GM19099 (cell line): Measurements from ENCODE around the gene LTF.
A peak's percentile ranks its signal among the peaks of the same experiment; 100 is the strongest.

ENCODE experiments used
- POLR2A ChIP-seq: IDR thresholded peaks from 3 replicates; pipeline ENCODE4 v1.6.1; 2011; ENCODE audit warnings: low read depth; ENCODE audit not compliant: insufficient read length; ENCODE audit errors: extremely low read depth

LTF gene

DNA sequence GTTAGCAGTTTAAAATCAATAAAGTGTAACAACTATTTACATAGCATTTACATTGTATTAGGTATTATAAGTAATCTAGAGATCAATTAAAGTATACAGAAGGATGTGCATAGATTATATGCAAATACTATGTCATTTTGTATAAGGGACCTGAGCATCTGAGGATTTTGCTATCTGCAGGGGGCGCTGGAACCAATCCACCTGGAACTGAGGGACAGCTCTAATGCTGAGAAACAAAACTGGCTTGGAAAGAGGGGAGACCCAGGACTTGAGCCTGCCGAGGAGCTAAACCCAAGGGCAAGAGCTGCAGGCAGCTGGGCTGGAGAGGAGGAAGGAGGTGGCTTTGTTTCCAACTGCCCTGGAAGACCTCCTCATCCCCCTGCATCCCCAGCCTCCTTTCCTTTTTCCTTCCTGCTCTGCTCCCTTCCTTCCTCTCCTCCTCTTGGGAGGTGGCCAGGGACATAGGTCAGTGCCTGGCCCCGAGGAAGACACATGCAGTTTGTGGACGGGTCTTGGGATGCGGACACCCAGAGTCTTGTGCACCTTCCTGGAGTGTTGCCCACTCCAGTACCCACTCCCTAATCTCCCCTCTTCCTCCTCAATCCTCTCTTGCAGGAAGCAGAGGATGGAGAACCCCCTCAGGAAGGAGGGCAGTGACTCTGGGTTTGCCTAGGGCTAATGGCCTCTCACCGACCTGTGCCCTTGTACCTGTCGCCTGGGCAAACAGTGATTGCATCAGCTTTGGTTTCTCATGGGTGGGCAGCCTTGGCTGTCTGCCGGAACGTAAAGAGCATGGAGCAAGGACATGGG, 32.2 kb upstream of the LTF start:
- TF ChIP-seq POLR2A, result no peak

DNA sequence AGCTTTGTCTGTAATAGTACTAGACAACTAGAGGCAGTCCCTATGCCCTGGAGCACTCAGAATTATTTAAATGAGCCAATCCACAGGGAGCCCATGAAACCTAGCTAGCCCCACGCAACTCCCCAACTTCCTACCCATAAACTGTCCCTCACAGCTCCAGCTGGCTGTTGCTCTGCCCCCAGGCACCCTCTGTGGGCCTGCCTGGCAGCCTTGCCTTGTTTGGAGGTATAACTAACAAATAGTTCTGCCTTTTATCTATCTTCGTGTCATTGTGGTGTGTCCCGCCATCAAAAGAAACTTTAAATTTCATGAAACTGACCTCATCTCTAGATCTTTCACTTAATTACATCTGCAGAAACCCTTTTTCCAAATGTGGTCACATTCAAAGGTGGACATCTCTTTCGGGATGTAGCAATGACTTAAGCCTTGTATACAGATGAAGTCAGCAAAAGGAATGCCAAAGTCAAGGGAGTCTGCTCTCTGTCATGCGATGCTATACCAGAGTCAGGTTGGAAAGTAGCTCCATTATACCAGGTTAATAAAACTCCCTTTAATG, 31.3 kb upstream of the LTF start:
- TF ChIP-seq POLR2A, result no peak

DNA sequence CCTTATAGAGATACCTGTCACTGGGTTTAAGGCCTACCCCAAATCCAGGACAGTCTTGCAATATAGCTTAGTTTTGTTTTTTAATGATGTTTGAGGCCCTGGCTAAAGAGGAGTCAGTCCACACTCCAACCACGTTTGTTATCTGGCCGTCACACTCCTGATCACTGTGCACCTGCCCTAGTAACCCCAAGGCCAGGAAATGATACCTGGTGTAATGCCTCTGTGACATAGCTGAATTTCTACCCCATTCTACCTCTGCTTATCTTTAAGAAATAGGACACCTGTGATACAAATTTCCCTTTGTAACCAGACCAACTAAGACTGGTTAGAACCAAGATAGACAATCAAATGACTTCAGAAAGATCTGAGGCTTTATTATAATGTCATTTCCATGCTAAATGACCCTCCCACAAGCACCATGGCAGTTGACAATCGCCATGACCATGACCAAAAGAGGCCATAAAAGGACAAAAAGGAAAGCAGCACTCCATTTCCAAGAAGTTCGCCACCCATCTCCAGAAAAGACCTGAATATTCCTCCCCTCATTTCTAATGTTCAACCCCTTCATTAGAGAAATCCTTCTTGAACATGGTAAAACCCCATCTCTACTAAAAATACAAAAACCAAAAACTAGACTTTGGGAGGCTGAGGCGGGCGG, 28.3 kb upstream of the LTF start:
- TF ChIP-seq POLR2A, result no peak

DNA sequence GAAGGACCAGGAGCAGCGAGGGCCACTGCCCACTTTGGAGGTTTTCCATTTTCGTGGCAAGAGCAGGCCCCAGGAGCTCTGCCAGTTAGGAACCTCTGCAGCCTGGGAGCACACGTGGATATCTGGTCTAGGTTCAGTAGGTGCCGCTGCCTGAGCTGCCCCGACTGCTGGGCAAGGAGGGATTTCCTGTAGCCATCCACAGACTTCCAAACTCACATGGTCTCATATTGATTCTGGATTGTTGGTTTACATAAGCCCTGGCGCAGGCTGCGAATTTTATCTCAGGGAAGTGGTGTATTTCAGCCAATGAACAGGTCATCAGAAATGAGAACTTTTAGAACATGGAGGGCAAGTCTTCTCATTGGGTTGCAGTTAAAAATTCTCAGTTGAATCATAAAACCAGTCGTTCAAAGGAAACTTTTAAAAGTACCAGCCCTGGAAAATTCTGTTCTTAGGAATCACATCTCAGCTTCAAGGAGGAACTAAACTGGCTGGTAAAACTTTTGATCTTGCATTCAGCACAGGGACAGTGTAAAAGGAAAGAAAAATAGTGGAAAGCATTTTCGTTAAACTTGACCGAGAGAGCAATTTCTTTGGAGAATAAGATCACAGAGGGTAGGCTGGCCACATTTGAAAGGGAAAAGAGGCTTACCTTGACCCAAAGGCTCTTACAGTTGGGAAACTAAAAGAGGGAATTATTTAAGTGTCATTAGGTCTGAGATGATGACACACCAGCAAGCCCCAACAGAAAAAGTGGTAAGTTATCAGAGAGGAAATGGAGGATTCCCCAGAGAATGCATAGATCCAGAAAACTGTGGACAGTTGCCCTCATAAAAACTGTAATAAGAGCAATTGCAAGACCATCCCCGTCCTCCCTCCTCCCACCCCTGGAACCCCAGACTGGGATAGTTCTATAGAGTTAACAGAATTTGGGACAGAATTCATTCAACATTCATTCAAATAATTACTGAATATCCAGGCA, 26.7 kb upstream of the LTF start:
- TF ChIP-seq POLR2A, result no peak

DNA sequence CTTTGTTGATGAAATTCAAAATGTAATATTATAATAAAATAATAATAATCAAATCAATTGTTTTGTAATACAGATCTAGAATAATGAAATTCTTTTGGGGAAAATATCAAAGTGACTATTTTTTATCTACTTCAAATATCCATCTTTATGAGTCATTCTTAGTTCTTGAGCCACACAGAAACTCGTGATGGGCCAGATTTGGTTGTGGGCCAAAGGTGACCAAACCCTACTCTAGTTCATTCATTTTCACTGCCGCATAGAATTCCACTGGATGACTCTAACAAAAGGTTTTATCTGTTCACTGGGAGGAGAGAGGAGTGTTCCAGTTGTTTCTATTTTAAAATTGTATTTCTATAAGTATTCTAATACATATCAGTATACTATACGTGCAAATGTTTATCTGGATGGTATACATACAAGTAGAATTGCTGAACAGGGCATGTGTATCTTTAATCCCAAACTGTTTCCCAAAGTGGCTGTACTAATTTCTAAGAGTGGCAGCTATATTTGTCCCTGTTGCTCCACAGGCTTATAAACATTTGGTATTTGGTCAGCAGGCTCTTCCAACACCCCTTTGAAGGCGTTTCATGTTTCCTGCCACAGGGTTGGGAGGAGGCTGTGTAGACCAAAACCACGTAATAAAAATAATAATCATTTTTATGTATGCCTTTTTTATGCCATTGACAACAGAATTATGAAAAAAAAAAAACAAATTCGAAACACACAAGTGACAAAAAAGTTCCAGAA, 25.8 kb upstream of the LTF start:
- no peak for TF ChIP-seq POLR2A

DNA sequence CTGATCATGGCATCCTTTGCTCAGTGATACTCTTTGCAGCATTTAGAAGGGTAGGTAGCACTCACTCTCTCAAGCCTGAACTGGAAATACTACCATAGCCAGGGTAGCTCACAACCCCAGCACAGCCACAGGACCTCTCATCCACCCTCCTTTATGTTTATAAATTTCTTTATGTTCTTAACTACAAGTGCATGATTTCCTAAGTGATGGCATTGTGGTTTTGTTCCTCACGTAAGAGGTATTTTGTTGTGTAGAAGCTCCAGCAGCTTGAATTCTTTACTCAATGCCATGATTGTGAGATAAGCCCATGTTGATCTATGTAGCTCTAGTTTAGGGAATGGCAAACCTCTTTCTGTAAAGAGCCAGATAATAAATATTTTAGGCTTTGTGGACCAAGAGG, 25.2 kb upstream of the LTF start:
- no peak for TF ChIP-seq POLR2A

DNA sequence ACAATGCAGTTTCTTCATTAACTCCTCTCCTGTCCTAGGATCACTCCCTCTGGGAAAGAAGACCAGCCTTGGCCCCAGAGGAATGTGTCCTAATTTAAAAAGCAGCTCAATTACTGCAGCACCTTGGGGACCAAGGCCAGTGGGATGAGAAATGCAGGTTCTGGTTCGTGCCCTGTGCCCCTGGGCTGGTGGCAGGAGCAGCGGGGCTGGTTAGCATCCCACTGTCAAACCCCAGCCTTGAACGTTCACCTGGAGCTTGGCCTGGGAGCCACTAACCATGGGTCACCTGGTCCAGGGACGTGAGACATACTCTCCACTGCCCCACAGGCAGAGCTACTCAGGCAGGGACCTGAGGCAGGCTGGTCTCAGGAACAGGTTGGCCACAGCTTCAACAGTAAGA, 24.7 kb upstream of the LTF start:
- no peak for TF ChIP-seq POLR2A

DNA sequence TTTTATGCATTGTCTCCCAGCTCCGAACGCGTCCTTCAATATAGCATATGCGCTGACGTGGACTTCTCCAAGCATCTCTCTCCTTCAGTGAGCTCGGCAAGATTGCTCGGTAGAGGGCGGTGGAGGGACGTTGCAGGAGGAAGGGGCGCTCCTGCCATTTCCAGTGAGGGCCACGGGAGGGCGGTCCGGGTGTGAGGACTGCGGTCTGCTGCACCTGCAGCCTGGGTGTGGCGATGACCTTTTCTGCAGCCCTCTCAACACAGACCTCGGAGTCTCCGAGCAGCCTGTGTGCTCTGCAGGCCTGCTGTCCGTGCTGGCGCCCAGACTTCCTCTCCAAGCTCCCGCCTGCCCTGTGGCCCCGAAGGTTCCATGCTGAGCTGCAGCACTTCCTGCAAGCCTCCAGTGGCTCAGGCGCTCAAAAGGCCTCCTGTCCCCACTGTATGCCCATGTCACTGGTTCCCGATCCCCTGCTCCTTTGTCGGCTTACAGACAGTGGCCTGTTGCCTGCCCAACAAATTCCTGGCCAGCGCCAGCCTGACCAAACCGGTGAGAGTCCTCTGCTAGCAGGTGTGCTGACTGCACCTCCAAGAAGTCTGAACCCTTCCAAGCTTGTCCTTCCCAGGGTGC, 24.1 kb upstream of the LTF start:
- TF ChIP-seq POLR2A, result peak; percentile 33

DNA sequence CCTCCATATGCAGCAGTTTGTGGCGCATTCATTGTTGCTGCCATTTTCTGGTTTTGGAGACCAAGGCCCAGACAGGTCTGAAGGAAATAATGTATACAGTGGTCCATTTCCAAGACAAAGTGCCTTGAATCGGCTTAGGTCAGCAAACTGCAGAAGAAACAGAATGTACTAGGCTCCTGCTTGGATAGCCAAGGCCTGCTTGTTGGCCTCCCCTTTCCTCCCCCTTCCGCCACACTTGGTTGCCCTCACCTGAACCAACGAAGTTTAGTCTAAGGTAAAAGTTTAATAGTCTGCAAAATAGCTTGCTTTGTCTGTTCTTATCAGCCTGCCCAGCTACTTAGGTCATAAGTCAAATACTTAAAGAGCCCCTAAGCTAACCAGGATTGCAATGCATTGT, 21.1 kb upstream of the LTF start:
- no peak for TF ChIP-seq POLR2A

DNA sequence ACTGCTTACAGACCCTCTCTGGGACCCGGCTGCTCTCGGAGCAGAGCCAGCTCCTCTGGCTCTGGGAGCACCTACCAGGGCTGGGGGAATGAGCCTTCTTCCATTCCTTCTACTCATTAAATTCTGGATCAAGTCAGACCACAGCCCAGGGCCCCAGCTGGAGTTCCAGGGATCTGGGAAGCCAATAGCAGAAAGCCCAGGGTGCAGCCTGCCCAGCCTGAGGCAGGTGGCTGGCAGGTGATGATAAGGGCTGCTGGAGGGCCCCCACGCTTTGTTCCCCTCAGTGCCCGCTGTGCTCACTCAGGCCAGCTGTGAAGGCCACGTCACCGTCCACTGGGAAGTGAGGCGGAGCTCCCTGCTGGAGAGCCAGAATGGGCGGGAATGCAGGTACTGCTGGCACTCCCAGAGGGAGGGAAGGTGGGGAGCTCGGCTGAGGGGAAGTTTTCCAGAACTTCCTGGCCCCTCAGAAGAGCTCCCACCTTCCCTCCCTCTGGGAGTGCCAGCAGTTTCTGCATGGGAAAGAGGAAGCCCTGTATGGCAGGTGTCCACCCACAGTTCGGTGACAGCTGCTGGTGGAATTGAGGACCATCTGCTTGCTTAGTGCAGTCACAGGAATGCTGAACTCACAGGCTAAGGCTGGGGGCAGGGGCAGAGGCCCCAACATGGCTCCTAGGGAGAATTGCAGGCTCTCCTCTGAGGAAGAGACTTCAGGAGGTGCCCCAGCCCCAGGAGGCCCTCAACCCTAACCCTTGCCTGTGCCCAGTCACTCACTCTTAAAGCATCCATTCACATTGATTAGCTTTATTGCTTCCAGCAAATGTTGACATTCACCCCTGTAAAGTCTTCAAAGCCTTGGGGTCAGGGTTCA, 20.4 kb upstream of the LTF start:
- no peak for TF ChIP-seq POLR2A

DNA sequence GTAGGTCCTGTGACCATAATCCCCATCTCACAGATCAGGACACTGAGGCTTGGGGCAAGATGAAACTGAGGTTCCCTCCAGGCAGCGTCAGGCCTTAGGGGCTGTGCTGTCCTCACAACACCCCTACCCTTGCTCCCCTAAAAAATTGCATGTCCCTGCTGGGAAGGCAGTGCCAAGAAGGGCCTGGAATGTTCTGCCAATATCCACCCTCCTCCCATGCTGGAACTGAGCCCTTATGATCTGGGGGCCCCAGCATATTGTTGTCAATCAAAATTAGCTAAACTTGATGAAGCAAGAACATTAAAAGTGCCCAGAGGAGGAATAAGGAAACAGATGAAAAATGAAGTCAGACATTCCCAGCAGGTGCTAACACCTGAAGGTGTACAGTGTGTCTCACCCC, 19.7 kb upstream of the LTF start:
- no peak for TF ChIP-seq POLR2A

DNA sequence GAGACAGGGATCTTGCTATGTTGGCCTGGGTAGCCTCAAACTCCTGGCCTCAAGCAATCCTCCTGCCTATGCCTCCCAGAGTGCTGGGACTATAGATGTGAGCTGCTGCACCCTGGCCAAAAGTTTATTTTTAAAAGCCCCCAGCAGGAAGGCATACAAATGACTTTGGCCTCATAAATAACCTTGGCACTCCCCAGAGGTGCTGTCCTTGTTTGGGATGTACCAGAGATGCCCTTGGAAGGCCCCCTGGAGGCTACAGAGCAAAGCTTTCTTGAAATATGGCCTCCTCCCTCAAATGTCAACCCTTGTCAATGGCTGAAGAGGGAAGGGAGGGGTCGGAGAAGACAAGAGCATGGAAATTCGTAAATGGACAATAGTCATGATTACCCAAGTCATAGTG, 19.1 kb upstream of the LTF start:
- TF ChIP-seq POLR2A, result no peak
